Osteoblast (primary cell): Measurements from ENCODE around the gene GLI3. TPM values are rescaled to one million over a fixed set of nuclear protein-coding genes. Genes with fewer than 3 reads are reported as not detected.

Experiments
- DNase-seq: peaks from one replicate; pipeline ENCODE4 v3.0.0; 2011; ENCODE audit warnings: low spot score, mixed read lengths; ENCODE audit not compliant: insufficient read length; ENCODE audit errors: missing footprints
- H2AFZ ChIP-seq: 2 replicates; pipeline ENCODE4 v1.6.0; 2011; ENCODE audit warnings: mild to moderate bottlenecking, low read length
- H3K27ac ChIP-seq: 2 replicates; pipeline ENCODE4 v1.5.1; 2011; ENCODE audit warnings: mild to moderate bottlenecking, low read depth, low read length, moderate library complexity
- H3K27me3 ChIP-seq: 2 replicates; pipeline ENCODE4 v1.6.0; 2012; ENCODE audit warnings: mild to moderate bottlenecking, control low read depth, inconsistent platforms, low read length, moderate library complexity; ENCODE audit not compliant: insufficient read depth
- H3K36me3 ChIP-seq: 2 replicates; pipeline ENCODE4 v1.5.1; 2011; ENCODE audit warnings: mild to moderate bottlenecking, low read length, control low read depth, moderate library complexity; ENCODE audit not compliant: insufficient read depth
- H3K4me1 ChIP-seq: 2 replicates; pipeline ENCODE4 v1.5.1; 2011; ENCODE audit warnings: mild to moderate bottlenecking, low read length, control low read depth, moderate library complexity; ENCODE audit not compliant: insufficient read depth
- H3K4me2 ChIP-seq: 2 replicates; pipeline ENCODE4 v1.6.0; 2011; ENCODE audit warnings: mild to moderate bottlenecking, low read length; ENCODE audit not compliant: insufficient read depth
- H3K4me3 ChIP-seq: fragments of 200-600 bp; sonication (generic); 3 replicates; pipeline ENCODE4 v1.5.1; 2012; ENCODE audit warnings: mild to moderate bottlenecking, low read length, inconsistent platforms; ENCODE audit not compliant: insufficient read depth
- H3K79me2 ChIP-seq: 2 replicates; pipeline ENCODE4 v1.6.0; 2012; ENCODE audit warnings: mild to moderate bottlenecking, low read length, control low read depth, inconsistent platforms; ENCODE audit not compliant: insufficient read depth
- H3K9me3 ChIP-seq: 2 replicates; pipeline ENCODE4 v1.5.1; 2011; ENCODE audit warnings: low read depth, low read length, control low read depth
- H4K20me1 ChIP-seq: 2 replicates; pipeline ENCODE4 v1.6.0; 2012; ENCODE audit warnings: mild to moderate bottlenecking, low read length, control low read depth; ENCODE audit not compliant: insufficient read depth
- CTCF ChIP-seq: IDR thresholded peaks from 2 replicates; pipeline ENCODE4 v1.5.1; 2011; ENCODE audit warnings: mild to moderate bottlenecking, low read depth, low read length, moderate library complexity; ENCODE audit errors: extremely low read depth
- total RNA-seq: library from RNA; depleted of rRNA; stranded (reverse); fragments of >200 nt; gene quantifications from 2 replicates; pipeline ENCODE4 v1.2.3, GENCODE V29; 2012

GLI3 gene
- total RNA-seq, 1 donor, result 11.9 TPM

- peak overlapping the region; percentile 19 for H3K27ac ChIP-seq
- peak overlapping the region; percentile 67 for H3K4me3 ChIP-seq
- peaks cover 12% of the 10 kb centered on the region for H3K4me1 ChIP-seq
- H2AFZ ChIP-seq, result peak overlapping the region; percentile 79
- DNase-seq, result peak; percentile 90
- no peaks in the 10 kb centered on the region for H3K79me2 ChIP-seq
- no peaks in the 10 kb centered on the region for H3K9me3 ChIP-seq
- H4K20me1 ChIP-seq, result no peaks in the 10 kb centered on the region
- peak overlapping the region; percentile 89 for H3K4me2 ChIP-seq
- no peaks in the 10 kb centered on the region for H3K36me3 ChIP-seq
- H3K27me3 ChIP-seq, result no peaks in the 10 kb centered on the region
- peak; percentile 99 for TF ChIP-seq CTCF
Observed at GRCh38 chr7:41943094-41943577, 293.9 kb downstream of the GLI3 start.

GRCh38 chr7:41942468-41943093 is 294.4 kb downstream of the GLI3 start:
- peak overlapping the region; percentile 89 for H3K4me2 ChIP-seq
- peak overlapping the region; percentile 19 for H3K27ac ChIP-seq
- no peaks in the 10 kb centered on the region for H4K20me1 ChIP-seq
- H3K27me3 ChIP-seq, result no peaks in the 10 kb centered on the region
- H3K36me3 ChIP-seq, result no peaks in the 10 kb centered on the region
- peak overlapping the region; percentile 67 for H3K4me3 ChIP-seq
- peak overlapping the region; percentile 79 for H2AFZ ChIP-seq
- H3K79me2 ChIP-seq, result no peaks in the 10 kb centered on the region
- no peaks in the 10 kb centered on the region for H3K9me3 ChIP-seq
- peak; percentile 81 for DNase-seq
- no peak for TF ChIP-seq CTCF
- H3K4me1 ChIP-seq, result peaks cover 12% of the 10 kb centered on the region

- Histone ChIP-seq H3K4me3 (no peak overlapping the region), H3K27me3 (no peaks in the 10 kb centered on the region), H3K4me1 (peaks cover 12% of the 10 kb centered on the region), H3K36me3 (no peaks in the 10 kb centered on the region), H4K20me1 (no peaks in the 10 kb centered on the region), H3K27ac (no peak overlapping the region), H2AFZ (peak overlapping the region; percentile 2), H3K9me3 (no peaks in the 10 kb centered on the region), H3K4me2 (no peak overlapping the region), H3K79me2 (no peaks in the 10 kb centered on the region)
- peak; percentile 91 for DNase-seq
- TF ChIP-seq CTCF, result peak; percentile 94
Observed at GRCh38 chr7:41940760-41941343, 296.2 kb downstream of the GLI3 start.

- no peak overlapping the region for H2AFZ ChIP-seq
Observed at GRCh38 chr7:41938371-41938770, 298.6 kb downstream of the GLI3 start.

More at GRCh38 chr7:41938371-41938770, 298.6 kb downstream of the GLI3 start:
- H3K9me3 ChIP-seq, result no peaks in the 10 kb centered on the region
- TF ChIP-seq CTCF, result no peak
- no peak for DNase-seq
- H3K27me3 ChIP-seq, result no peaks in the 10 kb centered on the region
- no peak overlapping the region for H3K27ac ChIP-seq
- H4K20me1 ChIP-seq, result no peaks in the 10 kb centered on the region
- H3K36me3 ChIP-seq, result no peaks in the 10 kb centered on the region
- H3K4me3 ChIP-seq, result no peak overlapping the region
- no peak overlapping the region for H3K4me2 ChIP-seq
- peaks cover 12% of the 10 kb centered on the region for H3K4me1 ChIP-seq
- H3K79me2 ChIP-seq, result no peaks in the 10 kb centered on the region
